NCI-H526 (cell line): Measurements from ENCODE around the gene MDFIC.

Experiments used
- DNase-seq, 2 experiments: peaks; one replicate each; lab custom pipeline; 2025; lab: John Stamatoyannopoulos, UW

MDFIC gene

DNA sequence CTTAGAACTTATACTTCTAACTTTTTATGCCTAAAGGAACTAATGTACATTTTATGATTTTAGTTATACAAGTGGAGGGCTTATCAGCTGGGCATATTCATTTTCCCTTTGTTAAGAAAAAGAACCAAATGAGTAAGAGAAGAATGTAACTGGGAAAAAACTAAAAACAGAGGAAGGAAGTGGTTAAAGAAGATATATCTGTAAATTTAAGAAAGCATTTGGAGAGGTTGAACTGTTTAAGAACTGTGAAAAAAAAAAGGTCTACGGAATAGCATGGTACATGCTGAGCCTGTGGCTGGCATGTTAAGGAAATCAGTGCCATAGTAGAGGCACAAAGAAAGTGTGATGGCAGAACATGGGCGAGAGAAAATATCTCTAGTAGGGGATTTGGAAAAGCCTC is 6.2 kb downstream of the MDFIC start:
- DNase-seq = no peak

DNA sequence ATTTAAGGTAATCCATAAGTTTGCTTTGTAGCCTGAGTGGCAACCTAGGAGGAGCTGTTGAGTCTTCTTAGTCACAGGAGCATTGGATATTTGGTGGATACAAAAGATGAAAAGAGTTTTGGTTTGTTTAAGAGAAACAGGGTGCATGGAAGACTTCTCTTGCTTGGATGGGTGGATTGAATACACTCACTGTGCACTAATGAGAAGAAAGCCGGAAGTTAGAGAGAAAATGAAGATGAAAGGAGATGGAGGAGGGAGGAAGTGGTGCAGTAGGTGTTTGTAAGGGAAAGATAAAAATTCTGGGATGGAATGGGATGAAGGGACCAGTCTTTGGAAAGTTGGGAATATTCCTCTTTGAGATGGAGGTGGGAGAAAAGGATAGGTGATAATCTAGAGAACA is 7.7 kb downstream of the MDFIC start:
- no peak for DNase-seq

DNA sequence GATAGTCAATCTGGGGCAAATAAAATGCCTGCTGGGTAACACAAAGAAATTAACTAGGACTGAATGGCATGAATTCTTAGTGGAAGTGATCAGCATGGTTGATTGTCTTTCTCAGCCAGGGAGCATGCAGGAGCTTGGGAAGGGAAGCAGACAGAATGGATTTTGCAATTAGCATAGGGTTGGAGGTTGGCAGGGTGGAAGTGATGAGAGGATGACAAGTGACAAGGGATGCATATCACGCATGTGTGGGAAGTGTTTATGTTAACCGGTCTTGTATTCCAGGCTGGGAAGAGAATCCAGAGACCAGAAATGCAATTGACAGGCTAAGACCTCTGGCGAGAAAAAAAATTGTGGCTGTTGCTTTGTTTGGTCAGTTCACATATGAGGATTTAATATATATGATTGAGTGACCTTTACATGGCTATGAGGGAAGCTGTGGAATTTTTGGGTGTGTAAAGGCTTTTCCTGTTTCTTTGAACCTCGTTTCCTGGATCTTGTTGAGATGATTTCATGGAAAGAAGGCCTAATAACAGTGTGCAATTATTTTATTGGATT is 8.3 kb downstream of the MDFIC start:
- no peak for DNase-seq

DNA sequence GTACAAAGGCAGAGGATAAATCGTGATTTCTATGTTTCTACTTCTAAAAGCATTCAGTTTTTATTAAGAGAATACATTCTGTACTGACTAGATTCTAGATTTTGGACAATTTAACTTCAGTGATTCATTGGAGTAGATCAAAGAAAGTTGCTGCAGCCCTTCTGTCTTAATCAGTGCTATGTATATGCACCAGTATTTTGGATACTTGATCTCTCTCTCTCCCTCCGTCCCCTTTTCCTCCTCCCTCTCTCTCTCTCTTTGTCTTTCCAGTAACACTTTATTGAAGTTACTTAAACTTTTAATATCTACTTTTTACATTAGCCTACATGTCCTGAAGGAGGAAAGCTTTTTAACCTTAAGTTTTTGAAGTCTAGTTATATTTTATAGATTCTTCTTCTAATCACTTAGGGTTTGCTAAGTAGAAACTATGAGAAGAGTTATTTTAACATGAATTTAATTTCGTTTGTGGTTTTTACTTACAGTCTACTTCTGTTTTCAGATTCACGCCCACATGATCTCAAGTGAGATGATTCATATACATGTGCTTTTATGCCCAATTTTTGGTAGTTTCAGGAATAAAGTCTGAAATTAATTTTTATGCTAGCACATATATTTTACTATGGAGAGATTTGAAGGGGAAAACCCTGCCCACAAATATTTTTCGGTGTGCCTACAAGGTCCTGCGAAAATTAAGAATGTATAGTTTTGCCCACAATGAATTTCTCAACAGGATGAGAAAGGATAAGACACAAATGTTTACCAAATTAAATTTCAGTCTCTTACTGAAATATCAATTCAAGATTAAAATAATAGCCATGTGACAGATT is 9.1 kb downstream of the MDFIC start:
- no peak for DNase-seq

DNA sequence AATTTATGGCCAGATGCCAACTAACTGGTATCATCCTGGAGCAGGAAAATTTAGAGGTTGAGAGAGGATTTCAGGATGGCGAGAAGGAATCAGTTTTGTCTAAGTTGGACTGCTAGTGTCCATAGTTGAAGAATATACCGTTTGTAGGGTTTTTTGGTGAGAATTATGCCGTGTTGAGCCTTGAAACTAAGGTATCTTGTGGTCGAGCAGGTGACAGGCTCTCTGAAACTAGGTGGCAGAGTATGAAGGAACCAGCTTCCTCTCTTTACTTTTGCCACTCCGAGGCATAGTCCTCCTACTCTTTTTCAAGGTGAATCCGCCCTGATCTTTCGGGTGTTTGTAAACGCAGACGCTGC is 9.7 kb downstream of the MDFIC start:
- no peak for DNase-seq

DNA sequence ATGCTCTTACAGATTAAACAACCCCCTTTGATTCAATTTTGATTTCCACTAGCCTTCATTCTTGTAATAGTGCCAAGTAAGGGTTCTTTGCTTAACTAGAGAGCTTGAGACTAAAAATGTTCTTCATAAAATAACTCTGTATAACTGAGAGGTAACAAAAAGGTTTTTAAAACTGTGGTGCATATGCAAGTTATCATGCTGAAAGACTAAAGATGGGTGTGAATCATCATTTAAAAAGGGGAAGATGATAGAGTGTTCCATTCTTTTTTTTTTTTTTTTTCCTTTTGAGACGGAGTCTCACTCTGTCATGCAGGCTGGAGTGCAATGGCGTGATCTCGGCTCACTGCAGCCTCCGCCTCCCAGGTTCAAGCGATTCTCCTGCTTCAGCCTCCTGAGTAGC is 11.1 kb downstream of the MDFIC start:
- DNase-seq = no peak

DNA sequence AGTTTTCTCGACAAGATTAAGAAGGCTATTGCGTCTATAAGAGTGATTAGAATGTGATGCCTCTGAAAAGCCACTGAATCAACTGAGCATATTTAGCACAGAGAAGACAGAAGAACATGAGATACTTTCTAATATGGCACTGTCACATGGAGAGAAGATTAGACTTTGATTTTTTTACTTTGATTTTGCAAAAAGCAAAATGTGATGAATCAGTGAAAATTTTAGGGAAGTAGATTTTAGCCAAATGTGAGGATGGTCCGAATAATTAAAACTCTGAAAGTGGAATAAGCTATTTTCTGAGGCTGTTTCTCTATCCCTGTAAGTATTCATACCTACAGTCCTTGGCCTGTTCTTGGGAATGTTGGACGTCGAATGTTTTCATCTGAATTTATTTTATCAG is 11.8 kb downstream of the MDFIC start:
- no peak for DNase-seq

DNA sequence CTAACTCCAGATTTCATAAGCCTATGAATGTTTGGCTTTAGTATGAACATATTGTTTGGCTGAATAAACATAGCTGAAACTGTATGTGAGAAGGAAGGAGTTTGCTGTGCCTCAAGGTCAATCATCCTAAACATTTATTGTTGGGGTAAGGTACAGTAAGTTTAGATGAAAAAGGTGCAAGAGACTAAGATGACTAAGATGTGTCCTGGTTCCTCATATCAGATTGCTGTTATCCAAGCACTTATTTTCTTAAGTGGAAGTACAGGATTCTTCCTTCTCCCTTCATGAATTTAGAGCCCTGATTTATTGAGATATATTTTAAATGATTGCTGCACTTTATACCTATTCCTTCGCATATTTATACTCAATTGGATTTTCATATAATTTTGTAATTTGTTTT is 12.2 kb downstream of the MDFIC start:
- DNase-seq = no peak

DNA sequence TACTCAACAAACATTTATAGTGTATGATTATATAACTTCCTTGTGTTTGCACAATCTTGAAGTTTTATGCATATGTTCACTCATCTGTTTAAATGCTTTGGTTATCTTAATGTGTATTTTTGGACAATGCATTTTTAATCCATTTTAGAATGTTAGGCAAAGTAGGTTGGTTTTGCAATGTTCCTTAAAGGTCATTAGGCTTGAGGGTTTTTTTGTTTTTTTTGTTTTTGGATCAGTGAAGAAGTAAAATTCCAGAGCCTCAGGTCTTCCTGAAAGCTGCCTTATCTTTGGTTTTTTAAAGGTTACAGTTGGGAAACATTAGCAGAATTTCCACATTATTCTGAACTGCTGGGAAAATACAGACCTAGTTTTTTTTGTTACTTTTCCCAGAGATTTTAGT is 12.8 kb downstream of the MDFIC start:
- no peak for DNase-seq

DNA sequence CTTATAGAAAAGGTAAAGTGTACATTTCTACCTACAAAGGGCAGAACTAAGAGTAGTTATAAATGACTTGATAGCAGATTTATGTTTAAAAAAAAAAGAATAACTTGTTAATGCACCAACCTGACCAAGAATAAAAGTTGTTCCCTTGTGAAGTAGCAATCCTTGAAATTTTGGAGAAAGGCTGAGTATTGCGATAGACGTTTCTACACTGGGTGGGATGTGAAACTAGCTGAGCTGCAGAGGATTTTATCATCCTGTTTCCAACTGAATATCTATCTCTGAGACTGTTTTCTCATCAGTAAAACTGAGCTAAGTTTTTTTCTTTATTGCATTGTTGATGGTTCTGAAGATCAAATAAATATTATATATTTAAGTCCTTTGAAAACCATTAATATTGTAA is 14.6 kb downstream of the MDFIC start:
- no peak for DNase-seq

DNA sequence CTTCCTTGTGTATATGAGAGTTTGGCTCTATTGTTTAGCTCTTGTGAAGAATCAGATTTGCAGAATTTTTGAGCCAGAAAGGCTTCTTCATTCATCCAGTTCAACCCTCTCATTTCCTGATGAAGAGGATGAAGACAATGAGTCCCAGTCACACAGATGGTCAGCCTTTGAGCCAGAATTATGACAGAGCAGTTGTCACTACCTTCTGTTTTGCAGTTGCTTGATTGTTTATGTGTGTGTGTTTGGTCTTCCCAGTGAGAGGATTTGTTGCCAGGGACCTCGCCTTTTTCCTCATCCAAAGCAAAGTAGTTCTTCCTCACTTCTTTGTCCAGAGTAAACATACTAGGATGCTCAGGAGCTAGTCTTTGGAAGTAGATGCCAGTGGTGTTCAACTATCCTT is 15.6 kb downstream of the MDFIC start:
- no peak for DNase-seq

DNA sequence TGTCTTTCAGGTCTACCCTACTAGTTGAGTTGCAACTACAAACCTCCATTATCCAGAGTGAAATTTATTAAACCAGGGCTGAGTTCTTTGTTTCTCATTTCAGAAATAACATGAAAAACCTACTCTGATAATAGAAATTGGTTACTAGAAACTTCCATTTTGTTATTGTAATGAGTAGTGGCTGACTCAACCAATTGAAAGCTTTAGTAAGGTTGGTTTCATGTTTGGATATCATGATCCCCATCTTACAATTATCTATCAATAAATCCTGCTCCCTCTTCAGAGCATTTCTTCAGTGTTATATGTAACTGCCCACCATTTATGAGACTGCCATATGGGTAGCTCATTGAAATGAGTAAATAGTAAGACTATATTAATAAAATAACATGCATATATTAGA is 16.9 kb downstream of the MDFIC start:
- no peak for DNase-seq

DNA sequence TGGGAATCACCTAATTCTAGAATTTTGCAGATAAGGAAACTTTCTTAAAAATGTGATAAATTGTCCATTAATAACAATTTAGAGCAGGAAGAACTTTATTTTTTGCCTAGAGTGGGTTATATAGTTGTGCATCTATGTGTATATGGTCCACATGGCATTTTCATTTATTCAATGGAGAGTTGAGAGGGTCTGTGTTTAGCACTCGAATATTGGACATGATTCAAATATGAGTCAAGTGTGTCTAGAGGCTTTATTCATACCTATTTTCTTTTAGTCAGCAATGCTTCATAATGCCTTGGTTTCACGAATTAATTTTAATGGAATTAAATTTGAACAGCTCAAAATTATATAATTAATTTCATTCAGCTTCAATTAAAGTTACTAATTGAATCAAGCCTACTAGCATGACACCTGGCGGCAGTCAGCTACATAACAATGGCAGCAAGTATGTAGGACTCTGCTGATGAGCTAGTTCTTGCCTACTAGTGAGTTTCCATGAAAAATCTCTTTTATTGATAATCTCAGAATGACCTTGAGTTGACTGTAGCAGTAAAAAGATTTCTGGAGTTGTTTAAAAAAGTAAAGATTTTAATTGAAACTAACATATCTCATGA is 17.7 kb downstream of the MDFIC start:
- DNase-seq = no peak

DNA sequence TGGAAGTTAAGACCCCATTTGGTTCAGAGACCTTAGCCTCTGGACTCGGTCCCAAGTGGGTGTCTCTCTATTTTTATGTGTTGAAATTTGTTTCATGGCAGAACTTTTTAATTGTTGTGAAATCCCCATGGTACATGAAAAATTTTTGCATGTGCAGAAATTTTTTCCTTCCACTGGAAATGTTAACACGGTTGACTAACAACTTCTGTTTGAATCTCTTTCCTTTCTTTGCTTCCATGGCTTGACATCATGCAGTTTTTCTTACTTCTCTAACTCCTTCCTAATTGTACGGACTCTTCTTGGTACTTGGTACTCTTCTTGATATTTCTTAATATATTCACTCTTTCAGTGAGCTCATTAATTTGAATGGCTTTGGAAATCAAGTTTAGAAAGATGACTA is 18.3 kb downstream of the MDFIC start:
- no peak for DNase-seq

DNA sequence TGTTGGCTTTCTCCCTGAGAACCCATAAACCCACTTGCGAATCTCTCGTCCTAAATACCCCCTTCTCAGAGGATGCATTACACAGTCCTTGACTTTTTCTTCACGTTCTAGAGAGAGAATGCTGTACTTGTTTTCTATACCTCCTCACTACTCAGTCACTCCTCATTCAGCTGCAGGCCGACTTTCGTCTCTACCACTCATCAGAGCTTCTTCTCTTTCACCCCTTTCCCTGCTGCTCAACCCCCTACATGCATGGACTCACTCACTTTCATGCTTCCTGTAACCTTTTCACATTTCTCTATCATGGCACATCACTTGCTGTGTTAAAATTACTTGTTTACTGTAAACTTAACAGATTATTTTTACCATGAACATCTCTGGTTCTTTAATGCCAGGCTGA is 19.8 kb downstream of the MDFIC start:
- DNase-seq = no peak

DNA sequence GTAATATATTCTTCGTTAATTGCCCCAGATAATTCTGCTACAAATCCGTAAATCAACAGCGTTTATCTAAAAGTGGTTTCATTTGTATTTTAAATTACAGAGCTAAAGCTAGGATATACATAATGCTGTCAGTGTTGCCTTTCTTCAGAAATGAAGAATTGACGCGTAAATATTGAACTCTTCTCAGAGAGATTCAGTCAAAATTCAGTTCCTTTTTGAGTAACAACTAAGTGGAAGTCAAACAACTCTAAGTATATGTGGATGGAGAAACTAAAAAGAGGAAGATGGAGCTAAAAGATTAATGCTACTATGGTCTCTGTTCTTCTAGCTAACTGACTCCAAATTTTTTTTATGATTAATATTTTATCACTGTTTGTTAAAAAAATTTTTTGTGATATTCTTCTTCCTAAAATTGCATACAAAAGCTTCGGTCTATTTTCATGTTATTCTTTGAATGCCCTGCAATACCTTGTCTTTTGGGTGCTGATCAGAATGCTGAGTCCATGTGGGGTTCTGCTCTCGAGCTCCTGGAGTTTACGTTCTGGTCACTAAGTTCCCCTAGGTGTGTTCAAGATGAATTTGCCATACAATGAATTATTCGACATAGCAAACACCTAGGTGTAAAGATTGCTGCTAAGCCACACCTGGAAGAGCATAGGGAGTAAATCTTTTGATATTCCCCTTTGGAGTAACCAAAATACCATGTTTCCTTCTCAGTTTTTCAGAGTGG is 20.7 kb downstream of the MDFIC start:
- DNase-seq = no peak

DNA sequence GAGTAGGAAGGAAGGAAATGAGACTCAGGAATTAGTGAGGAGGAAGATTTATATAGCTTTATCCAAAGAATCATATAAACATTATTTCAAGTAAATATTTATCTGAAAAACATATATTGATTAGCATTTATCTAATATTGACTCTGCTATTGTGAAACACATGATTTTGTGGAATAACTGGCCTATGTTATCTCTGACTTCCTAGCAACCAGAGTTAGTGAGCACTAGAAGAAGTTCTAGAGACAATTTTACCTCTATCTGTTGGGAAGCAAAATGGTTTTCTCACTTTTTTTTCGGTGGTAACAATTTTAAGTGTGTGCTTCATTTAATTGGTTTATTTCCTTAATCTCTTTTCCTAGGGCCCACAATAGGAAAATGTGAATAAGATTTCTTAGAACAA is 21.6 kb downstream of the MDFIC start:
- DNase-seq = no peak

DNA sequence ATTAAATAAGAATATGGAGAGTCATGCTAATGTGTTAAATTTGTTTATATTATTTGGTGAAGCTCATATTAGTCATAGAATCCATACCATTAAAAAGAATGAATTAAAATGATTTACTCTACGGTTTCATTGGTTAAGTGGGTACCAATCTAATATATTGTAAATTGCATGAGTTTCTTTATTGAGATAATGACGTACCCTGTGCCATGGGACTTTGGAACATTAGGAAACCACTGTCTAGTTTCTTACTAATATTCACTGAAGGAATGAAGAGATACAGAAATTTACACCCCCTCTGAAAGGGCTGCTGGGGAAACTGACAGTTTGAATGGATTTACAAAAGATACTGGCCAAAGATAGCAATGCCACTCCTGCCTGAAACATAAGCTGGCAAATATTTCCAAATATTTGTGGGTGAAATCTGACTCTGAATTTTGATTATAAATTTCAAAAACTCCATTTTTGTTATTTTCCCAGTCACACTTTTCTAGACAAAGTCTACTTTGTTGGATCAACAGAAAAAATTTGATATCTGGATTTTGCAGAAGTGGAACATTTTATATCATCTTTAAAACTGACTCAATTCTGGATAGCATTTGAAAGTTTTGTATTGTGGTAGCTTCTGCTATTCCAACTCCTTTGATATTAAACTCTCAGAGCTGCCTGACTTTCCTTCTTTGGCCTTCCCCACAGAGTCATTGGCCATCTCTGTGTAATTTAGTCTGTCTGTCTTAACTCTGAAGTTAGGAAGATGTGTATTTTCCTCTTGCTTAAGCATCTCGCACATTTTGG is 22.3 kb downstream of the MDFIC start:
- no peak for DNase-seq

DNA sequence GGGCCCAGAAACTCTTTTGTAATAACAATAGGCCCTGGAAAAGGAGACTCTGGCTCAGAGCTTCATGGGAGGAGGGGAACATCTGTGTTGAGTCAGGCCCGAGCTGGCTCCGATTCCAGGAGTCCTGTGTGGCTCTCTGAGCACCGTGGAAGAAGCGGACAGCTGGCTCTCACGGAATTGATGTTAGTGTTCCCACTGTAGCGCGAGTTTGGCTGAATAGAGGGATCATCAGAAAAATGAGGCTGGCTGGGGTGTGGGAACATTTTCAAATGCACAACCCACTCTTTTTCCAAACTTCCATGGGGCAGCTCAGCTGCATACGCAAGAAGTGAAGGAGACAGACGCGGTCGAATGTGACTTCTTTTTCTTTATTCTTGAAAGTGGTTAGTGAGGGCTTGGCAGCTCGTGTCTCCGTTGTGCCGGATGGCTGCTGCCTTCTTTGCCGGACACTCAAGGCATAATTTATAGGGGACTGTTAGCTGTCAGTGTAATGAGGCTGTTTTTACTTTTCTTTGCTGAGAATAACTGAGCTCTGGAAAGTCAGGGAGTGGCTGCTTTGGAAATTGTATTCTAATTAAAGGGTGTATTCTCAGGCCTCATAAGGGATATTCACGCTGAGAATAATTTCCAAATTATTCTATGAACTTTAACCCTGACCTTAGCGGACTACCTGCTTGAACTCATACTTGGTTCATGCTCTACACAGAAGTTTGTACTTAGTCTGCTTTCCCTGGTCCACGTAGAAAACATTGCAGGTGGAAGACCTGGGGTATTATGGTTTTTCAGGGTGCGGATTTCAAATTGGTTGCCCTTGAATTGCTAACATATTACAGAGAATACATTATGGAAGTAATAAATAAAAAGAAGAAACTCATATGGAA is 23.1 kb downstream of the MDFIC start:
- DNase-seq = no peak

DNA sequence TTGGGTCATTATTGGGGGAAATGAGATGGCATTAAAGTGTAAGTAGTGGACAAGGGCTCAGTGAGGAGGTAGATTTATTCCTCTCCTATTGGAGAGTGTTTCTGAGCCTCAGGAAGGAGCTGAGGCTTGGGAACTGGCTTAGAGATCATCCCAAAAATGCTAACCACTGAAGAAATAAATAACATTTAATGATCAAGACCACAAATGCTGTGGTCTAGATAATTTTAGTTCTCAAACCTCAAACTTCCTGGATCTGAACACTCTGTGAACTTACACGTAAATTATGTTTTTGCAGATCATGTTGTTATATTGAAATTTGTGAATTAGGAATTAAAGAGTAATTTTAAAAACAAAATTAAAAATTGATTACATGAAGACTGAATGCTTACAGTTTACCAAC is 27.3 kb downstream of the MDFIC start:
- no peak for DNase-seq

DNA sequence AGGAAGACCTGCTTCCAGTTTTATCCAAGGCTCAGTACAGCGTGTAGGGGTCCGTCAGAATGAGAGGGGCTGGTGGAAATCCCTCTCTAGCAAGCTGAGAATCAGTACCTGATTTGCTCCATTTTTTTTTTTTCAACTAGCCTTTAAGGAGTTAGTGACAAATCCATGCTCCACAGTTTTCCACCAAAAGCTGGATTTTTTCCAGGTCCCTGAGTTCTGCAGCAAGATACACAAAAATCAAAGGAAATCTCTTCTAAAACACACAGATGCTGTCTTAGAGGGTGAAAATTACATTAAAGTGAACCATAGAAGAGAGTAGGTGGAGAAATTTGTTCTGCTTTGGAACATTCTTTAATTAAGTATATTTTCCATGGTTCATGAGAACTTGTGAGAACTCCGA is 30.4 kb downstream of the MDFIC start:
- DNase-seq = no peak
